Measurements from ENCODE around the gene PBLD. TPM values are rescaled to one million over a fixed set of nuclear protein-coding genes. Genes with fewer than 3 reads are reported as not detected.
"Not testable (repeated sequence)": the region's sequence is repeated elsewhere in the genome, so short reads cannot be mapped to it uniquely, and the experiment has no call there.

The PBLD gene
- polyA plus RNA-seq, 3 donors: 1.5 to 3.4 (median 2.5) TPM

- DNase-seq: no peak
- H3K4me3 Mint-ChIP-seq: no peak overlapping the region
- no peak overlapping the region for H3K4me3 ChIP-seq (replicated peaks in 1 of 3; ENCODE audit: low read depth in 2 of 3, low read length in 3 of 3)
- no peak overlapping the region for H3K4me2 ChIP-seq (replicated peaks; ENCODE audit: extremely low read depth, low read length, poor library complexity, severe bottlenecking)
- H3K27me3 Mint-ChIP-seq (ENCODE audit: low read depth in 3 of 3): no peaks in the 10 kb centered on the region
- no peaks in the 10 kb centered on the region for H3K27me3 ChIP-seq (ENCODE audit: control insufficient read depth in 2 of 2, insufficient read depth in 2 of 2, low read length in 2 of 2)
- H3K4me1 ChIP-seq (ENCODE audit: control insufficient read depth in 1 of 2, insufficient read depth in 2 of 2, low read length in 2 of 2): peaks cover 39 to 58% of the 10 kb centered on the region in 2 donors
- peak overlapping the region in 1 of 7 donors; percentile 14 for H3K27ac Mint-ChIP-seq
- no peak overlapping the region for H3K9ac ChIP-seq (ENCODE audit: insufficient read depth, low read length, poor library complexity, severe bottlenecking)
- TF ChIP-seq CTCF (IDR thresholded peaks at IDR 0.05): no peak
- H3K79me2 ChIP-seq (ENCODE audit: insufficient read depth, low read length): peaks cover 43% of the 10 kb centered on the region
- peaks cover 0 to 2% of the 10 kb centered on the region in 2 donors for H3K36me3 Mint-ChIP-seq
- no CpG with 5 or more reads among the region's 1 CpG for WGBS (ENCODE audit: insufficient coverage)
- H3K4me1 Mint-ChIP-seq: peaks cover 40% of the 10 kb centered on the region
- H3K27ac ChIP-seq (ENCODE audit: low read depth in 1 of 2, low read length in 2 of 2): peak overlapping the region in 1 of 2 donors; percentile 82
- intact Hi-C loops (cut with micrococcal nuclease): no loop called here
- H3K9me3 Mint-ChIP-seq: peaks cover 0 to 2% (median 0%) of the 10 kb centered on the region in 7 donors
- H3K36me3 ChIP-seq (replicated peaks in 1 of 2; ENCODE audit: control insufficient read depth in 1 of 2, insufficient read depth in 2 of 2, low read length in 2 of 2): no peaks in the 10 kb centered on the region
- H4K20me1 ChIP-seq (ENCODE audit: insufficient read depth, low read length): peaks cover 17% of the 10 kb centered on the region
- no peaks in the 10 kb centered on the region for H3K9me3 ChIP-seq (replicated peaks in 1 of 2; ENCODE audit: control insufficient read depth in 1 of 2, insufficient read depth in 1 of 2, low read length in 2 of 2)
- H2AFZ ChIP-seq (ENCODE audit: insufficient read depth, low read depth, low read length, poor library complexity, severe bottlenecking): no peak overlapping the region
Observed at GRCh38 chr10:68329506-68329861, 3.2 kb downstream of the PBLD start.

- H3K4me1 ChIP-seq (ENCODE audit: control insufficient read depth in 1 of 2, insufficient read depth in 2 of 2, low read length in 2 of 2): peaks cover 36 to 45% of the 10 kb centered on the region in 2 donors
- WGBS (ENCODE audit: insufficient coverage): no CpG with 5 or more reads among the region's 4 CpGs
- peaks cover 3% of the 10 kb centered on the region for H4K20me1 ChIP-seq (ENCODE audit: insufficient read depth, low read length)
- peak overlapping the region; percentile 26 to 82 for H3K27ac ChIP-seq (ENCODE audit: low read depth in 1 of 2, low read length in 2 of 2)
- H3K36me3 Mint-ChIP-seq: peaks cover 0 to 2% of the 10 kb centered on the region in 2 donors
- H3K4me3 ChIP-seq (replicated peaks in 1 of 3; ENCODE audit: low read depth in 2 of 3, low read length in 3 of 3): peak overlapping the region; percentile 28 to 70 (median 30)
- intact Hi-C loops (cut with micrococcal nuclease): no loop called here
- TF ChIP-seq CTCF (IDR thresholded peaks at IDR 0.05): no peak
- peaks cover 30% of the 10 kb centered on the region for H3K4me1 Mint-ChIP-seq
- H3K9me3 Mint-ChIP-seq: peaks cover 0 to 2% (median 0%) of the 10 kb centered on the region in 7 donors
- H3K9ac ChIP-seq (ENCODE audit: insufficient read depth, low read length, poor library complexity, severe bottlenecking): peak overlapping the region; percentile 37
- H3K27me3 ChIP-seq (ENCODE audit: control insufficient read depth in 2 of 2, insufficient read depth in 2 of 2, low read length in 2 of 2): no peaks in the 10 kb centered on the region
- H3K27me3 Mint-ChIP-seq (ENCODE audit: low read depth in 3 of 3): no peaks in the 10 kb centered on the region
- H2AFZ ChIP-seq (ENCODE audit: insufficient read depth, low read depth, low read length, poor library complexity, severe bottlenecking): peak overlapping the region; percentile 53
- peak overlapping the region; percentile 28 to 85 for H3K4me3 Mint-ChIP-seq
- peak overlapping the region; percentile 67 to 94 (median 88) for H3K27ac Mint-ChIP-seq
- peak overlapping the region; percentile 67 for H3K4me2 ChIP-seq (replicated peaks; ENCODE audit: extremely low read depth, low read length, poor library complexity, severe bottlenecking)
- peak; percentile 61 to 88 (median 86) for DNase-seq
- no peaks in the 10 kb centered on the region for H3K9me3 ChIP-seq (replicated peaks in 1 of 2; ENCODE audit: control insufficient read depth in 1 of 2, insufficient read depth in 1 of 2, low read length in 2 of 2)
- peaks cover 30% of the 10 kb centered on the region for H3K79me2 ChIP-seq (ENCODE audit: insufficient read depth, low read length)
- no peaks in the 10 kb centered on the region for H3K36me3 ChIP-seq (replicated peaks in 1 of 2; ENCODE audit: control insufficient read depth in 1 of 2, insufficient read depth in 2 of 2, low read length in 2 of 2)
Observed at GRCh38 chr10:68327889-68328786, 4.6 kb downstream of the PBLD start.

GRCh38 chr10:68324396-68324795 is 8.3 kb downstream of the PBLD start:
- not testable (repeated sequence) for H3K36me3 Mint-ChIP-seq
- WGBS (ENCODE audit: insufficient coverage): 100% methylated on average over 2 of the region's 4 CpGs

More at GRCh38 chr10:68324396-68324795, 8.3 kb downstream of the PBLD start:
- H3K79me2 ChIP-seq (ENCODE audit: insufficient read depth, low read length); H3K27me3 Mint-ChIP-seq (ENCODE audit: low read depth in 3 of 3); H3K36me3 ChIP-seq (replicated peaks in 1 of 2; ENCODE audit: control insufficient read depth in 1 of 2, insufficient read depth in 2 of 2, low read length in 2 of 2); H3K4me2 ChIP-seq (replicated peaks; ENCODE audit: extremely low read depth, low read length, poor library complexity, severe bottlenecking); DNase-seq; H3K9me3 ChIP-seq (replicated peaks in 1 of 2; ENCODE audit: control insufficient read depth in 1 of 2, insufficient read depth in 1 of 2, low read length in 2 of 2); H3K27ac ChIP-seq (ENCODE audit: low read depth in 1 of 2, low read length in 2 of 2); H3K27ac Mint-ChIP-seq; H2AFZ ChIP-seq (ENCODE audit: insufficient read depth, low read depth, low read length, poor library complexity, severe bottlenecking); intact Hi-C loops (cut with micrococcal nuclease); H3K9me3 Mint-ChIP-seq; H3K9ac ChIP-seq (ENCODE audit: insufficient read depth, low read length, poor library complexity, severe bottlenecking); H3K4me3 Mint-ChIP-seq; H3K4me3 ChIP-seq (replicated peaks in 1 of 3; ENCODE audit: low read depth in 2 of 3, low read length in 3 of 3); H3K27me3 ChIP-seq (ENCODE audit: control insufficient read depth in 2 of 2, insufficient read depth in 2 of 2, low read length in 2 of 2); H4K20me1 ChIP-seq (ENCODE audit: insufficient read depth, low read length): not testable (repeated sequence)
- peaks cover 18 to 21% of the 10 kb centered on the region in 2 donors for H3K4me1 ChIP-seq (ENCODE audit: control insufficient read depth in 1 of 2, insufficient read depth in 2 of 2, low read length in 2 of 2)
- H3K4me1 Mint-ChIP-seq: peaks cover 16% of the 10 kb centered on the region
